ENCODE measurements around the gene CISH.

DNA sequence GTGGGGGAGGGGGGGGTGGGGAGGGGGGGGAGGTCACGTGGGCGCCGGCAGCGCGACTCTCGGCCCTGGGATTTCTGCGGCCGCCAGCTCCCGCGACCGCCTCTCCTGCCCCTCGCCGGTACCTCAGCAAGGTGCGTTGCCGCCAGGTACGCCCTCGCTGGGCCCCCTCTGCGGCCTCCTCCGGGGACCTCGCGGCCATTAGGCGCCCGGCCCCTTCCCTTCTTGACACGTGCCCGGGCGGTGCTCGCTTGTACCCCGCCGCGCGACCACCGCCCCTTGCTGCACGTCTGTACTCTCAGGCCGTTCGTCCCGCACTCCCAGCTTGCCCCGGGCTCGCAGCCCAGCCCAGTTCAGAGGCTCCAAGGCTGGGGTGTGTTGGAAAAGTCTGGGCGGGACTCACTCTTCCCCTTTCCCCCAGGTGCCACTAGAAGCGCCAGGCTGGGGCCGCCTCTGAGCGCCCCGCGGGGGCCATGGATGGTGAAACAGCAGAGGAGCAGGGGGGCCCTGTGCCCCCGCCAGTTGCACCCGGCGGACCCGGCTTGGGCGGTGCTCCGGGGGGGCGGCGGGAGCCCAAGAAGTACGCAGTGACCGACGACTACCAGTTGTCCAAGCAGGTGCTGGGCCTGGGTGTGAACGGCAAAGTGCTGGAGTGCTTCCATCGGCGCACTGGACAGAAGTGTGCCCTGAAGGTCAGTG lies 5.7 kb upstream of the CISH start, which contains the start of gene MAPKAPK3:
- TF ChIP-seq, protein P1, sequence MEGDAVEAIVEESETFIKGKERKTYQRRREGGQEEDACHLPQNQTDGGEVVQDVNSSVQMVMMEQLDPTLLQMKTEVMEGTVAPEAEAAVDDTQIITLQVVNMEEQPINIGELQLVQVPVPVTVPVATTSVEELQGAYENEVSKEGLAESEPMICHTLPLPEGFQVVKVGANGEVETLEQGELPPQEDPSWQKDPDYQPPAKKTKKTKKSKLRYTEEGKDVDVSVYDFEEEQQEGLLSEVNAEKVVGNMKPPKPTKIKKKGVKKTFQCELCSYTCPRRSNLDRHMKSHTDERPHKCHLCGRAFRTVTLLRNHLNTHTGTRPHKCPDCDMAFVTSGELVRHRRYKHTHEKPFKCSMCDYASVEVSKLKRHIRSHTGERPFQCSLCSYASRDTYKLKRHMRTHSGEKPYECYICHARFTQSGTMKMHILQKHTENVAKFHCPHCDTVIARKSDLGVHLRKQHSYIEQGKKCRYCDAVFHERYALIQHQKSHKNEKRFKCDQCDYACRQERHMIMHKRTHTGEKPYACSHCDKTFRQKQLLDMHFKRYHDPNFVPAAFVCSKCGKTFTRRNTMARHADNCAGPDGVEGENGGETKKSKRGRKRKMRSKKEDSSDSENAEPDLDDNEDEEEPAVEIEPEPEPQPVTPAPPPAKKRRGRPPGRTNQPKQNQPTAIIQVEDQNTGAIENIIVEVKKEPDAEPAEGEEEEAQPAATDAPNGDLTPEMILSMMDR (conservative IDR thresholded peaks at IDR 0.05; ENCODE audit: low read length): peak; percentile 13; the same call in 1 of the 2 replicates
- TF ChIP-seq EZH2phosphoT487 (IDR thresholded peaks at IDR 0.05; ENCODE audit: borderline replicate concordance): no peak
